COR-L47 (cell line): ENCODE results near the gene SWAP70.

Experiments
- DNase-seq: peaks from one replicate; lab custom pipeline; 2025; lab: John Stamatoyannopoulos, UW

SWAP70 gene

GRCh38 chr11:9753021-9753420 is 89.1 kb downstream of the SWAP70 start:
- no peak for DNase-seq

GRCh38 chr11:9754010-9754471 is 90.2 kb downstream of the SWAP70 start:
- no peak for DNase-seq

- DNase-seq, result no peak
Observed at GRCh38 chr11:9755561-9756185, 91.8 kb downstream of the SWAP70 start.

- DNase-seq, result no peak
Observed at GRCh38 chr11:9756461-9756860, 92.6 kb downstream of the SWAP70 start.

- no peak for DNase-seq
Observed at GRCh38 chr11:9756878-9757277, 93.0 kb downstream of the SWAP70 start.

- DNase-seq, result peak; percentile 80
Observed at GRCh38 chr11:9757809-9758636, 94.1 kb downstream of the SWAP70 start.

- DNase-seq, result no peak
Observed at GRCh38 chr11:9758637-9759518, 95.0 kb downstream of the SWAP70 start.

- DNase-seq, result peak; percentile 19
Observed at GRCh38 chr11:9759519-9760192, 95.8 kb downstream of the SWAP70 start.

- no peak for DNase-seq
Observed at GRCh38 chr11:9760193-9760575, 96.3 kb downstream of the SWAP70 start.

GRCh38 chr11:9761441-9761945 is 97.6 kb downstream of the SWAP70 start:
- DNase-seq, result no peak

- no peak for DNase-seq
Observed at GRCh38 chr11:9762531-9762930, 98.7 kb downstream of the SWAP70 start.

GRCh38 chr11:9763301-9763700 is 99.4 kb downstream of the SWAP70 start:
- DNase-seq, result no peak

- no peak for DNase-seq
Observed at GRCh38 chr11:9765320-9766101, 101.6 kb downstream of the SWAP70 start.

GRCh38 chr11:9769621-9770020 is 105.7 kb downstream of the SWAP70 start:
- no peak for DNase-seq

- DNase-seq, result no peak
Observed at GRCh38 chr11:9771071-9771511, 107.2 kb downstream of the SWAP70 start.

- DNase-seq, result no peak
Observed at GRCh38 chr11:9772218-9772617, 108.3 kb downstream of the SWAP70 start.

- DNase-seq, result no peak
Observed at GRCh38 chr11:9773524-9773923, 109.6 kb downstream of the SWAP70 start.

- DNase-seq, result no peak
Observed at GRCh38 chr11:9774109-9774508, 110.2 kb downstream of the SWAP70 start.

GRCh38 chr11:9774591-9775397 is 110.9 kb downstream of the SWAP70 start:
- no peak for DNase-seq

GRCh38 chr11:9775398-9775779 is 111.5 kb downstream of the SWAP70 start:
- DNase-seq, result no peak
